Esophagus (tissue), 2 donors: ENCODE results near the gene MYBPC1. TPM values are rescaled to one million over a fixed set of nuclear protein-coding genes. Genes with fewer than 3 reads are reported as not detected.
"Not testable (repeated sequence)": the region's sequence is repeated elsewhere in the genome, so short reads cannot be mapped to it uniquely, and the experiment has no call there.

ENCODE experiments used
- H3K27ac ChIP-seq, 2 donors: one replicate each; pipeline ENCODE4 v1.5.1; 2013; ENCODE audit warnings: low read depth in 2 of 2, mild to moderate bottlenecking in 2 of 2, inconsistent platforms in 1 of 2, low read length in 1 of 2, moderate library complexity in 1 of 2
- H3K27me3 ChIP-seq, 2 donors: one replicate each; pipeline ENCODE4 v1.6.1; 2013; ENCODE audit warnings: low read length in 2 of 2, control low read depth in 1 of 2, mild to moderate bottlenecking in 1 of 2; ENCODE audit not compliant: insufficient read depth in 2 of 2, control insufficient read depth in 1 of 2
- H3K36me3 ChIP-seq, 2 donors: one replicate each; pipeline ENCODE4 v1.6.1; 2013; ENCODE audit warnings: low read length in 1 of 2; ENCODE audit not compliant: control insufficient read depth in 2 of 2, insufficient read depth in 2 of 2
- H3K4me1 ChIP-seq, 2 donors: one replicate each; pipeline ENCODE4 v1.6.1; 2013; ENCODE audit warnings: low read length in 1 of 2; ENCODE audit not compliant: control insufficient read depth in 2 of 2, insufficient read depth in 2 of 2
- H3K4me3 ChIP-seq, 2 donors: one replicate each; pipeline ENCODE4 v1.5.1; 2013; ENCODE audit warnings: low read length in 2 of 2, mild to moderate bottlenecking in 2 of 2, low read depth in 1 of 2, moderate library complexity in 1 of 2
- H3K9me3 ChIP-seq, 2 donors: one replicate each; pipeline ENCODE4 v1.6.1; 2013; ENCODE audit warnings: mild to moderate bottlenecking in 2 of 2, low read depth in 1 of 2, low read length in 1 of 2, moderate library complexity in 1 of 2; ENCODE audit not compliant: control insufficient read depth in 2 of 2, insufficient read depth in 1 of 2
- WGBS, 2 donors: extraction: QIAGEN DNeasy Blood & Tissue Kit; methylation state at CpG; one replicate each; pipeline ENCODE4 v1.1.7; 2013; 5-methylcytosine and 5-hydroxymethylcytosine counted together
- polyA plus RNA-seq, 2 donors: library from polyadenylated mRNA; stranded (reverse); fragments of 200-250 nt; gene quantifications; one replicate each; pipeline ENCODE4 v1.2.3, GENCODE V29; 2013
- donor health status: healthy with polysubstance abuse.
- donor health status: Bipolar disorder and iron deficiency.

MYBPC1 gene
- polyA plus RNA-seq, 2 donors, result 0.16 TPM; not detected in 1

- 66 to 69% methylated on average over 2 of the region's 2 CpGs for WGBS, 2 donors
- H3K27ac ChIP-seq, result no peak overlapping the region
Measured at GRCh38 chr12:101648195-101648594, 53.4 kb downstream of the MYBPC1 start.

GRCh38 chr12:101650346-101651117 lies 55.8 kb downstream of the MYBPC1 start:
- Histone ChIP-seq H3K27me3 (no peaks in the 10 kb centered on the region), H3K27ac (no peak overlapping the region), H3K36me3 (no peaks in the 10 kb centered on the region), H3K9me3 (no peaks in the 10 kb centered on the region), H3K4me3 (no peak overlapping the region), H3K4me1 (no peaks in the 10 kb centered on the region)
- 92 to 94% methylated on average over 4 of the region's 4 CpGs for WGBS, 2 donors

More at GRCh38 chr12:101648195-101648594, 53.4 kb downstream of the MYBPC1 start:
- H3K36me3 ChIP-seq, result no peaks in the 10 kb centered on the region
- no peak overlapping the region for H3K4me3 ChIP-seq
- H3K4me1 ChIP-seq, result no peaks in the 10 kb centered on the region
- H3K9me3 ChIP-seq, result no peaks in the 10 kb centered on the region
- no peaks in the 10 kb centered on the region for H3K27me3 ChIP-seq

GRCh38 chr12:101653030-101653429 lies 58.3 kb downstream of the MYBPC1 start:
- no peaks in the 10 kb centered on the region for H3K27me3 ChIP-seq
- no peaks in the 10 kb centered on the region for H3K9me3 ChIP-seq
- no peak overlapping the region for H3K4me3 ChIP-seq
- 61 to 75% methylated on average over 3 of the region's 3 CpGs for WGBS, 2 donors
- no peaks in the 10 kb centered on the region for H3K4me1 ChIP-seq
- no peak overlapping the region for H3K27ac ChIP-seq
- H3K36me3 ChIP-seq, result no peaks in the 10 kb centered on the region

- Histone ChIP-seq H3K36me3 (no peaks in the 10 kb centered on the region), H3K4me1 (no peaks in the 10 kb centered on the region), H3K27ac (no peak overlapping the region), H3K9me3 (no peaks in the 10 kb centered on the region), H3K4me3 (no peak overlapping the region), H3K27me3 (no peaks in the 10 kb centered on the region)
- WGBS, 2 donors, result 38 to 40% methylated on average over 3 of the region's 3 CpGs
Measured at GRCh38 chr12:101653503-101653902, 58.7 kb downstream of the MYBPC1 start.

GRCh38 chr12:101654442-101654841 lies 59.7 kb downstream of the MYBPC1 start:
- no peaks in the 10 kb centered on the region for H3K27me3 ChIP-seq
- H3K36me3 ChIP-seq, result no peaks in the 10 kb centered on the region
- WGBS, 2 donors, result 87 to 89% methylated on average over 1 of the region's 1 CpG
- H3K4me1 ChIP-seq, result no peaks in the 10 kb centered on the region
- H3K27ac ChIP-seq, result no peak overlapping the region
- no peaks in the 10 kb centered on the region for H3K9me3 ChIP-seq
- no peak overlapping the region for H3K4me3 ChIP-seq

- Histone ChIP-seq H3K9me3 (no peaks in the 10 kb centered on the region), H3K4me3 (no peak overlapping the region), H3K27me3 (no peaks in the 10 kb centered on the region), H3K4me1 (no peaks in the 10 kb centered on the region), H3K27ac (no peak overlapping the region), H3K36me3 (no peaks in the 10 kb centered on the region)
- 46 to 57% methylated on average over 2 of the region's 2 CpGs for WGBS, 2 donors
Measured at GRCh38 chr12:101655393-101655792, 60.6 kb downstream of the MYBPC1 start.

- not testable (repeated sequence) for H3K4me1 ChIP-seq, H3K4me3 ChIP-seq, H3K9me3 ChIP-seq, H3K27ac ChIP-seq, H3K36me3 ChIP-seq, H3K27me3 ChIP-seq
- WGBS, 2 donors, result 79 to 81% methylated on average over 2 of the region's 2 CpGs
Measured at GRCh38 chr12:101660662-101661061, 65.9 kb downstream of the MYBPC1 start.

GRCh38 chr12:101663298-101663697 lies 68.5 kb downstream of the MYBPC1 start:
- Histone ChIP-seq H3K9me3 (no peaks in the 10 kb centered on the region), H3K27me3 (no peaks in the 10 kb centered on the region), H3K27ac (no peak overlapping the region), H3K4me3 (no peak overlapping the region), H3K4me1 (no peaks in the 10 kb centered on the region), H3K36me3 (no peaks in the 10 kb centered on the region)
- 87 to 90% methylated on average over 6 of the region's 6 CpGs for WGBS, 2 donors

- WGBS, 2 donors, result 77 to 79% methylated on average over 7 of the region's 7 CpGs
- Histone ChIP-seq H3K27ac (no peak overlapping the region), H3K27me3 (no peaks in the 10 kb centered on the region), H3K36me3 (no peaks in the 10 kb centered on the region), H3K4me1 (no peaks in the 10 kb centered on the region), H3K9me3 (no peaks in the 10 kb centered on the region), H3K4me3 (no peak overlapping the region)
Measured at GRCh38 chr12:101664992-101665391, 70.2 kb downstream of the MYBPC1 start.

GRCh38 chr12:101666052-101666728 lies 71.4 kb downstream of the MYBPC1 start:
- WGBS, 2 donors, result 80 to 82% methylated on average over 7 of the region's 7 CpGs
- H3K36me3 ChIP-seq, result no peaks in the 10 kb centered on the region
- peaks cover 0 to under 1% of the 10 kb centered on the region in 2 donors for H3K27me3 ChIP-seq
- no peaks in the 10 kb centered on the region for H3K9me3 ChIP-seq
- no peak overlapping the region for H3K27ac ChIP-seq
- no peaks in the 10 kb centered on the region for H3K4me1 ChIP-seq
- H3K4me3 ChIP-seq, result no peak overlapping the region
